Measurements from ENCODE around the gene HDLBP. TPM values are rescaled to one million over a fixed set of nuclear protein-coding genes. Genes with fewer than 3 reads are reported as not detected.
A peak's percentile ranks its signal among the peaks of the same experiment; 100 is the strongest.

HDLBP gene
- total and polyA plus RNA-seq, 2 of the 4 experiments (the other 2 are of a cell fraction), result 648 to 1,165 TPM

- peaks cover 26% of the 10 kb centered on the region for H3K9me1 ChIP-seq (ENCODE audit: insufficient read depth, low read length)
- H3K18ac ChIP-seq (ENCODE audit: low read depth, low read length), result no peak overlapping the region
- H3K27ac ChIP-seq (ENCODE audit: insufficient read depth, low read length), result no peak overlapping the region
- H2AK9ac ChIP-seq (replicated peaks; ENCODE audit: low read depth, low read length, poor library complexity), result no peak overlapping the region
- no peak overlapping the region for H4K91ac ChIP-seq (ENCODE audit: insufficient read depth, low read depth, low read length)
- no peak overlapping the region for H3K9ac ChIP-seq (ENCODE audit: low read depth, low read length)
- no peak overlapping the region for H2BK120ac ChIP-seq (ENCODE audit: low read depth, low read length)
- H3K4me2 ChIP-seq (ENCODE audit: low read depth, low read length), result no peak overlapping the region
- H3K36me3 ChIP-seq (ENCODE audit: control insufficient read depth, insufficient read depth, low read length), result peaks cover 8% of the 10 kb centered on the region
- intact Hi-C loops (cut with micrococcal nuclease) (loop anchor here (5.0 kb wide), 1 partner anchor 233 kb away; the partner anchor contains the start of gene STK25), dilution Hi-C loops (cut with HindIII; ENCODE audit: low sequenced_read_pairs, unreplicated experiment) (no loop called here), in situ Hi-C loops (cut with MboI; ENCODE audit: low sequenced_read_pairs) (no loop called here)
- peaks cover 29 to 57% of the 10 kb centered on the region in 2 experiments for H3K79me1 ChIP-seq (ENCODE audit: low read depth in 1 of 2, low read length in 2 of 2)
- ChIA-PET POLR2A (ENCODE audit: unreplicated experiment) (no interaction called here), CTCF (no interaction called here)
- H2BK15ac ChIP-seq (ENCODE audit: low read depth, low read length), result no peak overlapping the region
- no peak overlapping the region for H3K4ac ChIP-seq (ENCODE audit: low read depth, low read length)
- no peak overlapping the region for H2AK5ac ChIP-seq (ENCODE audit: low read depth, low read length)
- WGBS, 2 experiments (ENCODE audit: extremely low coverage in 2 of 2, insufficient read length in 1 of 2), result 83% methylated on average over 3 of the region's 5 CpGs; no CpG with 5 or more reads in 1 of the 2 experiments
- ATAC-seq (ENCODE audit: low read depth) (no peak), DNase-seq (no peak)
- no peaks in the 10 kb centered on the region for H3K27me3 ChIP-seq (ENCODE audit: control insufficient read depth, insufficient read depth, low read length)
- H4K8ac ChIP-seq (ENCODE audit: low read depth in 2 of 2, low read length in 2 of 2), result no peak overlapping the region
- H3K14ac ChIP-seq (replicated peaks; ENCODE audit: low read depth, low read length), result no peak overlapping the region
- no peaks in the 10 kb centered on the region for H3K9me3 ChIP-seq (ENCODE audit: control insufficient read depth, insufficient read depth, low read length)
- H3K4me3 ChIP-seq (ENCODE audit: insufficient read depth, low read depth, low read length), result no peak overlapping the region
- BruUV-seq (replicated peaks), result no TSS peak
- H3K56ac ChIP-seq (ENCODE audit: extremely low read depth, insufficient read depth, low read length), result no peak overlapping the region
- no peak overlapping the region for H3K23ac ChIP-seq (ENCODE audit: low read depth, low read length)
- no peak overlapping the region for H2BK5ac ChIP-seq (ENCODE audit: low read depth, low read length, poor library complexity, severe bottlenecking)
- H2BK20ac ChIP-seq (ENCODE audit: low read depth, low read length), result no peak overlapping the region
- TF ChIP-seq MAFK (IDR thresholded peaks at IDR 0.05; ENCODE audit: low read depth, low read length) (no peak), ELK1 (IDR thresholded peaks at IDR 0.05; ENCODE audit: borderline replicate concordance, low read depth, low read length) (no peak), CTCF (conservative IDR thresholded peaks at IDR 0.05; ENCODE audit: low read depth, low read length) (no peak), FOS (IDR thresholded peaks at IDR 0.05; ENCODE audit: low read depth, low read length) (no peak), CHD1 (IDR thresholded peaks at IDR 0.05; ENCODE audit: low read depth, low read length) (no peak), MXI1 (IDR thresholded peaks at IDR 0.05; ENCODE audit: borderline replicate concordance, low read depth, low read length) (no peak), POLR2A (IDR thresholded peaks at IDR 0.05; ENCODE audit: low read depth, low read length) (no peak), USF2 (IDR thresholded peaks at IDR 0.05; ENCODE audit: low read depth, low read length) (no peak)
- H2AFZ ChIP-seq (replicated peaks; ENCODE audit: low read length, poor library complexity), result peak overlapping the region; percentile 47
- H4K20me1 ChIP-seq (ENCODE audit: insufficient read depth, low read length), result peaks cover 52% of the 10 kb centered on the region
- H3K4me1 ChIP-seq (ENCODE audit: control insufficient read depth, insufficient read depth, low read length), result peaks cover 21% of the 10 kb centered on the region
- H4K5ac ChIP-seq (ENCODE audit: low read depth, low read length), result no peak overlapping the region
Measured at GRCh38 chr2:241274127-241274526, 41.3 kb downstream of the HDLBP start.
